K562 (cell line): ENCODE data around the gene FAM83D. TPM values are rescaled to one million over a fixed set of nuclear protein-coding genes. Genes with fewer than 3 reads are reported as not detected.
A peak's percentile ranks its signal among the peaks of the same experiment; 100 is the strongest.

Source experiments
- FOXA1 ChIP-seq: fragments of 450-650 bp; IDR thresholded peaks from 2 replicates; pipeline ENCODE4 v1.6.1; 2016; ENCODE audit warnings: mild to moderate bottlenecking, borderline replicate concordance
- FOXM1 ChIP-seq, 2 experiments: fragments of 450-650 bp in 1 of 2; sonication (generic) in 1 of 2; formaldehyde crosslinking in 1 of 2; IDR thresholded peaks; 2 replicates each; pipeline versions ENCODE4 v1.6.1 to v1.9.0; 2017 to 2022; ENCODE audit warnings: low read depth in 2 of 2, mild to moderate bottlenecking in 2 of 2, missing genetic modification reagents in 1 of 2, moderate library complexity in 1 of 2
- GABPB2 ChIP-seq: fragments of 250-450 bp; sonication (Bioruptor Pico); conservative IDR thresholded peaks from 2 replicates; pipeline ENCODE4 v1.5.1; 2021; ENCODE audit warnings: mild to moderate bottlenecking
- HCFC1 ChIP-seq: IDR thresholded peaks from 2 replicates; pipeline ENCODE4 v1.6.1; 2012; ENCODE audit warnings: low read depth, low read length, improper control_type of control experiment
- KDM1A ChIP-seq, 2 experiments: fragments of 450-650 bp; IDR thresholded peaks; 2 replicates each; pipeline ENCODE4 v1.6.1; 2016; ENCODE audit warnings: mild to moderate bottlenecking in 2 of 2
- LEF1 ChIP-seq: fragments of 450-650 bp; IDR thresholded peaks from 2 replicates; pipeline ENCODE4 v1.6.1; 2016; ENCODE audit warnings: mild to moderate bottlenecking
- MCM5 ChIP-seq: fragments of 450-650 bp; IDR thresholded peaks from 2 replicates; pipeline ENCODE4 v1.6.1; 2016; ENCODE audit warnings: low read depth
- MEF2A ChIP-seq: IDR thresholded peaks from 2 replicates; pipeline ENCODE4 v1.6.1; 2011; ENCODE audit warnings: low read depth, mild to moderate bottlenecking, low read length, moderate library complexity; ENCODE audit not compliant: control insufficient read depth
- NCOR1 ChIP-seq: fragments of 450-650 bp; IDR thresholded peaks from 2 replicates; pipeline ENCODE4 v1.6.1; 2016; ENCODE audit warnings: mild to moderate bottlenecking, moderate library complexity
- NRF1 ChIP-seq, 2 experiments: fragments of 450-650 bp; IDR thresholded peaks in 1 of 2; conservative IDR thresholded peaks in 1 of 2; 2 replicates each; pipeline ENCODE4 v1.6.1; 2014; ENCODE audit warnings: mild to moderate bottlenecking in 2 of 2
- RREB1 ChIP-seq: fragments of 250-450 bp; sonication (Bioruptor Pico); IDR thresholded peaks from 2 replicates; pipeline ENCODE4 v1.4.0; 2020
- THRA ChIP-seq: fragments of 450-650 bp; IDR thresholded peaks from 2 replicates; pipeline ENCODE4 v1.6.1; 2017; ENCODE audit warnings: mild to moderate bottlenecking, moderate library complexity
- ZNF133 ChIP-seq: fragments of 250-450 bp; sonication (Bioruptor Pico); IDR thresholded peaks from 2 replicates; pipeline ENCODE4 v1.4.0; 2020; ENCODE audit warnings: mild to moderate bottlenecking
- ZNF324 ChIP-seq: fragments of 250-450 bp; sonication (Bioruptor Pico); IDR thresholded peaks from 2 replicates; pipeline ENCODE4 v1.4.0; 2020; ENCODE audit warnings: mild to moderate bottlenecking
- polyA plus RNA-seq, 8 experiments: library from polyadenylated mRNA; depleted of rRNA in 4 of 8; stranded (reverse) in 5 of 8; unstranded in 3 of 8; fragments of >200 nt; fragmentation: Nextera tagmentation in 2 of 8; fragmentation: Illumina TruSeq in 1 of 8; extraction: Ambion mirVana in 2 of 8; extraction: Trizol in 1 of 8; gene quantifications; 2 replicates each; pipeline versions ENCODE4 v1.2.1 to v1.2.3, GENCODE V29; 2011 to 2014; ENCODE audit warnings: inconsistent platforms in 1 of 8, missing spikeins in 1 of 8
- total RNA-seq, 7 experiments: library from RNA; depleted of rRNA in 6 of 7; stranded (reverse); fragments of >200 nt in 6 of 7; fragmentation: Illumina TruSeq in 2 of 7; extraction: Trizol in 2 of 7; gene quantifications; 2 replicates each; pipeline versions ENCODE4 v1.2.1 to v1.2.3, GENCODE V29; 2011 to 2021; ENCODE audit warnings: low replicate concordance in 1 of 7

Gene FAM83D
- total and polyA plus RNA-seq, 9 of the 15 experiments (the other 6 are each of a cell fraction or from before 2014, with no cell fraction given), result 8.2 to 66.1 (median 43.5) TPM

- TF ChIP-seq RREB1 (CRISPR knock-in tag) (peak; percentile 94; the same call in 1 of the 2 replicates), ZNF133 (CRISPR knock-in tag) (no peak), NCOR1 (no peak), MEF2A (no peak), KDM1A (IDR thresholded peaks at IDR 0.05) (no peak), ZNF324 (CRISPR knock-in tag) (peak; percentile 35; the same call in 1 of the 2 replicates), LEF1 (no peak; the same call in 1 of the 2 replicates), GABPB2 (CRISPR knock-in tag) (no peak), HCFC1 (peak; percentile 69), FOXM1 (IDR thresholded peaks at IDR 0.05; ENCODE audit: low read depth) (no peak), FOXM1 (CRISPR knock-in tag; IDR thresholded peaks at IDR 0.05; ENCODE audit: low read depth) (0 out of 2 replicates have a peak, but pooled peaks have one; percentile 27), MCM5 (no peak), THRA (no peak), NRF1 (conservative IDR thresholded peaks at IDR 0.05 in 1 of 2, IDR thresholded peaks at IDR 0.05 in 1 of 2) (peak; percentile 78 to 83), FOXA1 (no peak)
Measured at GRCh38 chr20:38962044-38962927, 36.1 kb downstream of the FAM83D start, which contains the start of gene DHX35 (continued).
